ENCODE measurements around the gene SDHC. TPM values are rescaled to one million over a fixed set of nuclear protein-coding genes. Genes with fewer than 3 reads are reported as not detected.
"Not testable (repeated sequence)": the region's sequence is repeated elsewhere in the genome, so short reads cannot be mapped to it uniquely, and the experiment has no call there.

The SDHC gene
- polyA plus RNA-seq, 3 donors = 208 to 350 (median 323) TPM

GRCh38 chr1:161410636-161410970, 96.4 kb downstream of the SDHC start:
- H2AFZ ChIP-seq (ENCODE audit: insufficient read depth, low read depth, low read length, poor library complexity, severe bottlenecking); H3K27ac Mint-ChIP-seq; H4K20me1 ChIP-seq (ENCODE audit: insufficient read depth, low read length); H3K4me1 Mint-ChIP-seq; H3K9ac ChIP-seq (ENCODE audit: insufficient read depth, low read length, poor library complexity, severe bottlenecking); H3K79me2 ChIP-seq (ENCODE audit: insufficient read depth, low read length); H3K27ac ChIP-seq (ENCODE audit: low read depth in 1 of 2, low read length in 2 of 2); H3K36me3 ChIP-seq (replicated peaks in 1 of 2; ENCODE audit: control insufficient read depth in 1 of 2, insufficient read depth in 2 of 2, low read length in 2 of 2); H3K9me3 ChIP-seq (replicated peaks in 1 of 2; ENCODE audit: control insufficient read depth in 1 of 2, insufficient read depth in 1 of 2, low read length in 2 of 2); intact Hi-C loops (cut with micrococcal nuclease); H3K4me3 ChIP-seq (replicated peaks in 1 of 3; ENCODE audit: low read depth in 2 of 3, low read length in 3 of 3); H3K4me3 Mint-ChIP-seq; H3K27me3 ChIP-seq (ENCODE audit: control insufficient read depth in 2 of 2, insufficient read depth in 2 of 2, low read length in 2 of 2); DNase-seq; H3K36me3 Mint-ChIP-seq; H3K4me1 ChIP-seq (ENCODE audit: control insufficient read depth in 1 of 2, insufficient read depth in 2 of 2, low read length in 2 of 2); H3K4me2 ChIP-seq (replicated peaks; ENCODE audit: extremely low read depth, low read length, poor library complexity, severe bottlenecking): not testable (repeated sequence)
- Mint-ChIP-seq H3K9me3 (peaks cover 7 to 20% (median 12%) of the 10 kb centered on the region in 7 donors), H3K27me3 (ENCODE audit: low read depth in 3 of 3) (peaks cover 6 to 10% (median 6%) of the 10 kb centered on the region in 3 donors)
- WGBS (ENCODE audit: insufficient coverage) = no CpG with 5 or more reads among the region's 4 CpGs

Small RNAs within 50 kb of the gene (small RNA-seq; reads per million reads assigned to genes)
- gene AL592295.2 (ENCODE audit: insufficient read length, low read depth) (not detected), gene RNU6-481P (ENCODE audit: insufficient read length, low read depth) (not detected)

Other genes with a start within 250 kb of the SDHC start
- 100 to 1,000 TPM; 101 to 140 (median 129) TPM for gene ARHGAP30, start 244.5 kb upstream of the SDHC start, polyA plus RNA-seq
- under 1 TPM in 2 of 3 donors, not detected in 1; 0.07 TPM for gene NECTIN4, start 224.8 kb upstream of the SDHC start, polyA plus RNA-seq
- gene KLHDC9, start 216.0 kb upstream of the SDHC start, polyA plus RNA-seq = under 1 TPM in 1 of 3 donors, not detected in 2; 0.08 TPM
- gene PFDN2, start 196.3 kb upstream of the SDHC start, polyA plus RNA-seq = 10 to 100 TPM; 59.1 to 80.7 (median 65.6) TPM
- 10 to 100 TPM; 28.4 to 84.7 (median 35.7) TPM for gene NIT1, start 196.3 kb upstream of the SDHC start, polyA plus RNA-seq
- gene DEDD, start 181.7 kb upstream of the SDHC start, polyA plus RNA-seq = 10 to 100 TPM; 40.9 to 56.3 (median 42.2) TPM
- gene UFC1, start 160.4 kb upstream of the SDHC start, polyA plus RNA-seq = 100 to 1,000 TPM; 100 to 120 (median 108) TPM
- 10 to 100 TPM; 11.0 to 42.8 (median 11.3) TPM for gene USP21, start 154.9 kb upstream of the SDHC start, polyA plus RNA-seq
- gene PPOX, start 148.0 kb upstream of the SDHC start, polyA plus RNA-seq = 10 to 100 TPM; 10.5 to 42.6 (median 10.8) TPM
- gene B4GALT3, start 136.9 kb upstream of the SDHC start, polyA plus RNA-seq = 10 to 100 TPM; 16.8 to 50.3 (median 21.0) TPM
- gene ADAMTS4, start 115.3 kb upstream of the SDHC start, polyA plus RNA-seq = under 1 TPM in 2 of 3 donors, not detected in 1; 0.01 to 0.04 TPM
- 100 to 1,000 TPM in 2 of 3 donors, 10 to 100 TPM in 1; 87.5 to 119 (median 101) TPM for gene NDUFS2, start 112.0 kb upstream of the SDHC start, polyA plus RNA-seq
- 1,000 to 10,000 TPM; 2,686 to 4,191 (median 2,715) TPM for gene FCER1G, start 99.1 kb upstream of the SDHC start, polyA plus RNA-seq
- not detected for gene APOA2, start 90.8 kb upstream of the SDHC start, polyA plus RNA-seq
- gene TOMM40L, start 88.3 kb upstream of the SDHC start, polyA plus RNA-seq = 10 to 100 TPM in 1 of 3 donors, 1 to 10 TPM in 2; 3.8 to 31.5 (median 5.2) TPM
- gene NR1I3, start 76.2 kb upstream of the SDHC start, polyA plus RNA-seq = not detected
- not detected for gene PCP4L1, start 55.6 kb upstream of the SDHC start, polyA plus RNA-seq
- gene MPZ, start 4.4 kb upstream of the SDHC start, polyA plus RNA-seq = 1 to 10 TPM in 1 of 3 donors, under 1 TPM in 1, not detected in 1; 0.16 to 9.4 TPM
- not detected for gene CFAP126, start 53.5 kb downstream of the SDHC start, polyA plus RNA-seq
- 100 to 1,000 TPM; 281 to 588 (median 397) TPM for gene FCGR2A, start 191.1 kb downstream of the SDHC start, polyA plus RNA-seq
- gene HSPA6, start 210.2 kb downstream of the SDHC start, polyA plus RNA-seq = 10 to 100 TPM in 2 of 3 donors, 1 to 10 TPM in 1; 3.4 to 37.5 (median 19.3) TPM
- 100 to 1,000 TPM in 2 of 3 donors, 10 to 100 TPM in 1; 35.9 to 138 (median 131) TPM for gene FCGR3A, start 235.4 kb downstream of the SDHC start, polyA plus RNA-seq